Calu3 (cell line): Measurements from ENCODE around the gene KCNG1. TPM values are rescaled to one million over a fixed set of nuclear protein-coding genes. Genes with fewer than 3 reads are reported as not detected.

ENCODE experiments used
- BruUV-seq: library from RNA; stranded (reverse); fragments of 400-500 nt; replicated peaks from 2 replicates; lab custom pipeline; 2021; lab: Mats Ljungman, UMichigan
- CTCF ChIA-PET: fragments of 300-600 bp; sonication (Branson Sonifier 250); formaldehyde crosslinking; loops from one replicate; lab custom pipeline; 2022; ENCODE audit warnings: antibody characterized with exemption; lab: Charles Lee
- DNase-seq: peaks from one replicate; pipeline ENCODE4 v3.0.0; 2022
- H3K27ac Mint-ChIP-seq: one replicate; pipeline ENCODE4 v1.8.0; 2022; ENCODE audit warnings: mixed read lengths; ENCODE audit not compliant: unreplicated experiment
- H3K27me3 Mint-ChIP-seq: one replicate; pipeline ENCODE4 v1.8.0; 2022; ENCODE audit warnings: mixed read lengths; ENCODE audit not compliant: unreplicated experiment
- H3K36me3 Mint-ChIP-seq: one replicate; pipeline ENCODE4 v1.8.0; 2022; ENCODE audit warnings: mild to moderate bottlenecking, moderate library complexity, mixed read lengths; ENCODE audit not compliant: insufficient read depth, unreplicated experiment
- H3K4me1 Mint-ChIP-seq: one replicate; pipeline ENCODE4 v1.8.0; 2022; ENCODE audit warnings: mild to moderate bottlenecking, low read depth, mixed read lengths; ENCODE audit not compliant: unreplicated experiment
- H3K4me3 Mint-ChIP-seq: one replicate; pipeline ENCODE4 v1.8.0; 2022; ENCODE audit warnings: mild to moderate bottlenecking, low read depth, moderate library complexity, mixed read lengths; ENCODE audit not compliant: unreplicated experiment
- H3K9me3 Mint-ChIP-seq: one replicate; pipeline ENCODE4 v1.8.0; 2022; ENCODE audit warnings: low read depth, mixed read lengths; ENCODE audit not compliant: unreplicated experiment
- intact Hi-C: fragments of 100-400 bp; cut with micrococcal nuclease; formaldehyde crosslinking; loops from one replicate; pipeline ENCODE4 v1.10.0; 2022; ENCODE audit not compliant: unreplicated experiment
- total RNA-seq: library from RNA; stranded (reverse); gene quantifications from 2 replicates; pipeline ENCODE4 v1.2.3, GENCODE V29; 2022
- TF ChIP-seq, protein P1 (sequence below): fragments of 200-600 bp; IDR thresholded peaks from one replicate; pipeline ENCODE4 v1.8.0; 2022; ENCODE audit warnings: antibody characterized with exemption; ENCODE audit not compliant: unreplicated experiment

Gene KCNG1
- total RNA-seq, 1 experiment from 2014 or later, result 3.9 TPM

DNA sequence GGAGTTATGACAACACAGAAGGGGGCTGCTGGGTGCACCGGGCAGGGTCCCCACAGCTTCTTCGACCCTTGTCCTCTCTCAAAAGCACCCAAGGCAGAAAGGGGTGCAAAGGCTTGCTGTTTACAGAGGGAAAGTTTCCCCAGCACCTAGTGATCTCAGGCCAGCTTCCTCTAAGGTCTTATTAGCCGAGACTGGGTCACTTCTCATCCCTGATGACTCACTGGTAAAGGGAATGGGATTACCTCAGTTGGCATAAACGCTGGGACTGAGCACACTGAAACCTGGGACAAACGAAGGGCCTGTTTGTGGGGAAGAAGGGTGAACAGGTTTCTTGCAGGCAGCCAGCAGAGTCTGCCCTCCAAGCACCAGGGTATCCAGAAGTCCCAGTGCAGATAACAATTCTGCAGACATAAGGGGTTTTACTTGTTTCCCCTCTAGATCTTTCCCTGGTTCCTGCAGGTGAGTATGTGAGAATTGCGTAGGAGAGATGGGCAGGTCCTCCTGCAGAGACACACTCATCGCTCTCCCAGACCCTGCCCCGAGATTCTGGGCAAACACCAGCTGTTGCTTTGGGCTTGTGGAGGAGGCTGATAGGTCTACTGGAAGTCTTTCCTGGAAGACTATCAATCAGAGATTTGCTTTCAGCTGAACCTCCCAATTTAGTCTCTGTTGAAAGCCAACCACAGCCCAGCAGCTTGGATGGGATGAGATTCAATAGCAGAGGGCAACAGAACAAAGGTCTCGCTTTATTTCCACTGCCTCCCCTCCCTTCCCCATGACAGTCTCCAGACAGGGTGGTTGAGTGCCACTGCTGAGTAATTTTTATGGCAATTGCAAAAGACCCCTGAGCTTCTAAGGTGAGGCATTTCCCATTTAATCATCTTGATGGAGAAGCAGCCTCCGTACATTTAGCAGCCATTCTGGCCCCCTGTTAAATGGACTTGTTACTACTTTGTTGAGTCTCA, 25.7 kb downstream of the KCNG1 start:
- BruUV-seq, result no TSS peak
- peaks cover 10% of the 10 kb centered on the region for H3K4me1 Mint-ChIP-seq
- no peak for DNase-seq
- peaks cover 91% of the 10 kb centered on the region for H3K27me3 Mint-ChIP-seq
- no peaks in the 10 kb centered on the region for H3K9me3 Mint-ChIP-seq
- no peaks in the 10 kb centered on the region for H3K36me3 Mint-ChIP-seq
- H3K4me3 Mint-ChIP-seq, result no peak overlapping the region
- CTCF ChIA-PET, result interaction anchor here (0.5 to 1.3 kb wide), 4 partner anchors 10 to 469 kb away, joined by 4 to 7 read pairs (median 4); partner anchors contain the start of gene BCAS4
- TF ChIP-seq, protein P1, sequence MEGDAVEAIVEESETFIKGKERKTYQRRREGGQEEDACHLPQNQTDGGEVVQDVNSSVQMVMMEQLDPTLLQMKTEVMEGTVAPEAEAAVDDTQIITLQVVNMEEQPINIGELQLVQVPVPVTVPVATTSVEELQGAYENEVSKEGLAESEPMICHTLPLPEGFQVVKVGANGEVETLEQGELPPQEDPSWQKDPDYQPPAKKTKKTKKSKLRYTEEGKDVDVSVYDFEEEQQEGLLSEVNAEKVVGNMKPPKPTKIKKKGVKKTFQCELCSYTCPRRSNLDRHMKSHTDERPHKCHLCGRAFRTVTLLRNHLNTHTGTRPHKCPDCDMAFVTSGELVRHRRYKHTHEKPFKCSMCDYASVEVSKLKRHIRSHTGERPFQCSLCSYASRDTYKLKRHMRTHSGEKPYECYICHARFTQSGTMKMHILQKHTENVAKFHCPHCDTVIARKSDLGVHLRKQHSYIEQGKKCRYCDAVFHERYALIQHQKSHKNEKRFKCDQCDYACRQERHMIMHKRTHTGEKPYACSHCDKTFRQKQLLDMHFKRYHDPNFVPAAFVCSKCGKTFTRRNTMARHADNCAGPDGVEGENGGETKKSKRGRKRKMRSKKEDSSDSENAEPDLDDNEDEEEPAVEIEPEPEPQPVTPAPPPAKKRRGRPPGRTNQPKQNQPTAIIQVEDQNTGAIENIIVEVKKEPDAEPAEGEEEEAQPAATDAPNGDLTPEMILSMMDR, result no peak
- intact Hi-C loops, result no loop called here
- H3K27ac Mint-ChIP-seq, result no peak overlapping the region

DNA sequence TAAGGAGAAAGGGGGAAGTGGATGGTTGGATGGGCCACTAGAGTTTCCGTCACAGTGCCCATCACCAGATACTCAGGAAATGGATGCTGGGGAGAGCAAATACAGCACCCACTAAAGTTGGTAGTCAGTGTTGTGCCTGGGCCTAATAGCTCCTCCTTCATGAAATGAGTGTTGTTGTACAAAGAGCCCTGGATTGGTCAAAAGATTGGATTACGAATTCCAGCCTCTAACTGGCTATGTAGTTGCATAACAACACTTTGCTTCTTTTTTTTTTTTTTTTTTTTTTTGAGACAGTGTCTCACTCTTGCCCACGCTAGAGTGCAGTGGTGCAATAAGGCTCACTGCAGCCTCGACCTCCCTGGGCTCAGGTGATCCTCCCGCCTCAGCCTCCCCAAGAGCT, 27.4 kb downstream of the KCNG1 start:
- BruUV-seq, result no TSS peak
- Mint-ChIP-seq H3K4me1 (peaks cover 10% of the 10 kb centered on the region), H3K9me3 (no peaks in the 10 kb centered on the region), H3K36me3 (no peaks in the 10 kb centered on the region), H3K4me3 (no peak overlapping the region), H3K27me3 (peaks cover 76% of the 10 kb centered on the region), H3K27ac (no peak overlapping the region)
- TF ChIP-seq, protein P1, result no peak
- DNase-seq, result no peak
- intact Hi-C loops, result no loop called here
- CTCF ChIA-PET, result interaction anchor here (0.7 to 1.3 kb wide), 3 partner anchors 8 to 929 kb away, joined by 3 to 4 read pairs (median 4); no protein-coding TSS in a partner anchor

DNA sequence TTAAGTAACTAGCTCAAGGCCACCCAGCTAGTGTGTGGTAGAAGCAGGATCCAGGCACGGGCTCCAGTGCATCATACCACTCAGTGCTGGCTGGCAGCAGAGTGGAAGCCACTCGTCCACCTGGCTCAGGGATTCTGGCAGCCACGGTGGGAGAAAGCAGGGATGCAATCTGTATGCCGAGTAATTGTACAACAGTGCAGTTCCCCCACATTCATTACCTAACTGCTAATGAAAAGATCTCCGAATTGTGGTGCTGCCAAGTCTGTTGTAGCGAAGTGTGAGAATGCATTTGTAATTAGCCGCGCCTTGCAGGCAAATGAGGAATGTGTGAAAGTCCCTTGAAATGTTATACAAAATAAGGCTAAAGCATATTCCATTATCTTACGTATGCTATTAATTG, 29.0 kb downstream of the KCNG1 start:
- Mint-ChIP-seq H3K9me3 (no peaks in the 10 kb centered on the region), H3K27ac (no peak overlapping the region), H3K27me3 (peaks cover 76% of the 10 kb centered on the region), H3K36me3 (no peaks in the 10 kb centered on the region), H3K4me1 (peaks cover 10% of the 10 kb centered on the region), H3K4me3 (no peak overlapping the region)
- DNase-seq, result no peak
- CTCF ChIA-PET, result interaction anchor here (1.4 to 2.8 kb wide), 2 partner anchors 21 to 332 kb away, joined by 4 to 13 read pairs; no protein-coding TSS in a partner anchor
- no TSS peak for BruUV-seq
- TF ChIP-seq, protein P1, result no peak
- intact Hi-C loops, result loop anchor here (1.0 kb wide), 1 partner anchor 311 kb away; no protein-coding TSS in a partner anchor

DNA sequence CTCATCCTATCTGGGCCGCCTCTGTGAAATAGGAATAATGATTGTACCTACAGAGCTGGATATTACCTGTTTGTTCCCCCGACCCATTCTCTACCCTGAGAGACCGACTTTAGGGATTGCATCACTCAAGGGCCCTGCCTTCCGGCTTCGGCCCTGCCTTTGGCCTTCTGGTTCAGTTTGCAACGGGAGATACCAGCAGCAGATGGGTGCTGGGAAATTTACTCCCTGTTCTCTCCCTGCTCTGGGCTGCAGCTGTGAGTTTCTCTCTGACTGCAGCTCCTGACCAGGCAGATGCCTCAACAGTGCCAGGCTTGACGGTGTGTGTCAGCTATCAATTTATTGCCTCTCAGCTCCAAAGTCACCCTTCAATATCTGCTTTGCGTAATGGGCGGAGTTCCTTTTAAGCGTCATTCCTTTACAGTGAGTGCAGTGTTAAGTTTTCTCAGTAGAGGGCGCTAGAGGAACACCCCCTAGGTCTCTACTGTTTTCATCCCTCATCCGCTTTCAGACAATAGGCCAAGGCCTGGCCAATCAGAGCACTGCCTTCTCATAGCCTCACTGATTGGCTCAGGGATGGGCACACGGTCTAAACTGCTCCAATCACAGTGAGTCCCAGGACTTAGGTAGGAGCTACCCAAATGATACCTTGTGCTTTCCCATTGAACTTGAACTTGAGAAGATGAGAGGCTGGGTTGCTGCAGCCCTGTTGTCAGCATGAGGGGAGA, 30.0 kb downstream of the KCNG1 start:
- no peaks in the 10 kb centered on the region for H3K9me3 Mint-ChIP-seq
- TF ChIP-seq, protein P1, result peak; percentile 86
- intact Hi-C loops, result loop anchor here (1.0 kb wide), 1 partner anchor 312 kb away; no protein-coding TSS in a partner anchor
- DNase-seq, result peak; percentile 75
- H3K27ac Mint-ChIP-seq, result no peak overlapping the region
- peaks cover 72% of the 10 kb centered on the region for H3K27me3 Mint-ChIP-seq
- BruUV-seq, result no TSS peak
- CTCF ChIA-PET, result interaction anchor here (0.6 to 2.8 kb wide), 8 partner anchors 22 to 1762 kb away, joined by 3 to 17 read pairs (median 4); no protein-coding TSS in a partner anchor
- no peaks in the 10 kb centered on the region for H3K36me3 Mint-ChIP-seq
- no peak overlapping the region for H3K4me3 Mint-ChIP-seq
- peaks cover 10% of the 10 kb centered on the region for H3K4me1 Mint-ChIP-seq
